ENCODE data around the gene SYCE3.

Gene SYCE3

DNA sequence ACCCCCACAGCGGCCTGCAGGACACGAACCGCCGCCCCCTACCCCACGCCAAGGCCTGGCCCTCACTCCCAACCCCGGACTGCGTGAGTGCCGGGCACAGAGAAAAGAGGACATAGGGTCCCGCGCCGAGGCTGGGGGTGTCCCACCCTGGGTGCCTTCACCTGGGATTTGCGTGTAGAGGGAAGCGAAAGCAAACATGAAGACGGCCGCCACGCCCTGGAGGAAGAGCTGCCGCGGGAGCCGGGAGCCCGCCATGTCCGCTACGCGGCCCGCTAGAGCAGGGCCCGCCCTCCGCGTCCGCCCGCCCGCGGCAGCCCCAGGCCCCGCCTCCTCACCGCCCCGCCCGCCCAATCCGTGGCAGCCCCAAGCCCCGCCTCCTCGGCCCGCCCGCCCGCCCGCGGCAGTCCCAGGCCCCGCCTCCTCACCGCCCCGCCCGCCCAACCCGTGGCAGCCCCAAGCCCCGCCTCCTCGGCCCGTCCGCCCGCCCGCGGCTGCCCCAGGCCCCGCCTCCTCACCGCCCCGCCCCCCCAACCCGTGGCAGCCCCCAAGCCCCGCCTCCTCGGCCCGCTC, 55.2 kb downstream of the SYCE3 start, which contains the start of gene LMF2 (continued):
- TF ChIP-seq ZFP3 (tag by site-specific recombination; IDR thresholded peaks at IDR 0.05; ENCODE audit: low read depth) = no peak
- TF ChIP-seq, protein P1, sequence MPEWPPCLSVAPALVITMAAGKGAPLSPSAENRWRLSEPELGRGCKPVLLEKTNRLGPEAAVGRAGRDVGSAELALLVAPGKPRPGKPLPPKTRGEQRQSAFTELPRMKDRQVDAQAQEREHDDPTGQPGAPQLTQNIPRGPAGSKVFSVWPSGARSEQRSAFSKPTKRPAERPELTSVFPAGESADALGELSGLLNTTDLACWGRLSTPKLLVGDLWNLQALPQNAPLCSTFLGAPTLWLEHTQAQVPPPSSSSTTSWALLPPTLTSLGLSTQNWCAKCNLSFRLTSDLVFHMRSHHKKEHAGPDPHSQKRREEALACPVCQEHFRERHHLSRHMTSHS (tag by site-specific recombination; IDR thresholded peaks at IDR 0.05) = no peak
- no peak for TF ChIP-seq KLF10 (tag by site-specific recombination; IDR thresholded peaks at IDR 0.05)
- TF ChIP-seq, protein P2, sequence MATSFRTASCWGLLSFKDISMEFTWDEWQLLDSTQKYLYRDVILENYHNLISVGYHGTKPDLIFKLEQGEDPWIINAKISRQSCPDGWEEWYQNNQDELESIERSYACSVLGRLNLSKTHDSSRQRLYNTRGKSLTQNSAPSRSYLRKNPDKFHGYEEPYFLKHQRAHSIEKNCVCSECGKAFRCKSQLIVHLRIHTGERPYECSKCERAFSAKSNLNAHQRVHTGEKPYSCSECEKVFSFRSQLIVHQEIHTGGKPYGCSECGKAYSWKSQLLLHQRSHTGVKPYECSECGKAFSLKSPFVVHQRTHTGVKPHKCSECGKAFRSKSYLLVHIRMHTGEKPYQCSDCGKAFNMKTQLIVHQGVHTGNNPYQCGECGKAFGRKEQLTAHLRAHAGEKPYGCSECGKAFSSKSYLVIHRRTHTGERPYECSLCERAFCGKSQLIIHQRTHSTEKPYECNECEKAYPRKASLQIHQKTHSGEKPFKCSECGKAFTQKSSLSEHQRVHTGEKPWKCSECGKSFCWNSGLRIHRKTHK (tag by site-specific recombination; IDR thresholded peaks at IDR 0.05) = no peak
- TF ChIP-seq HOXA7 (CRISPR knock-in tag; IDR thresholded peaks at IDR 0.05; ENCODE audit: borderline replicate concordance) = no peak
- peak; percentile 53 for TF ChIP-seq PATZ1 (tag by site-specific recombination; IDR thresholded peaks at IDR 0.05)
- no peak for TF ChIP-seq ZNF211 (tag by site-specific recombination; IDR thresholded peaks at IDR 0.05; ENCODE audit: low read depth)
- TF ChIP-seq ZNF350 (tag by site-specific recombination; IDR thresholded peaks at IDR 0.05) = no peak
- TF ChIP-seq ZNF837 (tag by site-specific recombination; IDR thresholded peaks at IDR 0.05) = no peak
- TF ChIP-seq, protein P3, sequence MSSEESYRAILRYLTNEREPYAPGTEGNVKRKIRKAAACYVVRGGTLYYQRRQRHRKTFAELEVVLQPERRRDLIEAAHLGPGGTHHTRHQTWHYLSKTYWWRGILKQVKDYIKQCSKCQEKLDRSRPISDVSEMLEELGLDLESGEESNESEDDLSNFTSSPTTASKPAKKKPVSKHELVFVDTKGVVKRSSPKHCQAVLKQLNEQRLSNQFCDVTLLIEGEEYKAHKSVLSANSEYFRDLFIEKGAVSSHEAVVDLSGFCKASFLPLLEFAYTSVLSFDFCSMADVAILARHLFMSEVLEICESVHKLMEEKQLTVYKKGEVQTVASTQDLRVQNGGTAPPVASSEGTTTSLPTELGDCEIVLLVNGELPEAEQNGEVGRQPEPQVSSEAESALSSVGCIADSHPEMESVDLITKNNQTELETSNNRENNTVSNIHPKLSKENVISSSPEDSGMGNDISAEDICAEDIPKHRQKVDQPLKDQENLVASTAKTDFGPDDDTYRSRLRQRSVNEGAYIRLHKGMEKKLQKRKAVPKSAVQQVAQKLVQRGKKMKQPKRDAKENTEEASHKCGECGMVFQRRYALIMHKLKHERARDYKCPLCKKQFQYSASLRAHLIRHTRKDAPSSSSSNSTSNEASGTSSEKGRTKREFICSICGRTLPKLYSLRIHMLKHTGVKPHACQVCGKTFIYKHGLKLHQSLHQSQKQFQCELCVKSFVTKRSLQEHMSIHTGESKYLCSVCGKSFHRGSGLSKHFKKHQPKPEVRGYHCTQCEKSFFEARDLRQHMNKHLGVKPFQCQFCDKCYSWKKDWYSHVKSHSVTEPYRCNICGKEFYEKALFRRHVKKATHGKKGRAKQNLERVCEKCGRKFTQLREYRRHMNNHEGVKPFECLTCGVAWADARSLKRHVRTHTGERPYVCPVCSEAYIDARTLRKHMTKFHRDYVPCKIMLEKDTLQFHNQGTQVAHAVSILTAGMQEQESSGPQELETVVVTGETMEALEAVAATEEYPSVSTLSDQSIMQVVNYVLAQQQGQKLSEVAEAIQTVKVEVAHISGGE (tag by site-specific recombination; conservative IDR thresholded peaks at IDR 0.05; ENCODE audit: low read depth) = no peak
- TF ChIP-seq, protein P4, sequence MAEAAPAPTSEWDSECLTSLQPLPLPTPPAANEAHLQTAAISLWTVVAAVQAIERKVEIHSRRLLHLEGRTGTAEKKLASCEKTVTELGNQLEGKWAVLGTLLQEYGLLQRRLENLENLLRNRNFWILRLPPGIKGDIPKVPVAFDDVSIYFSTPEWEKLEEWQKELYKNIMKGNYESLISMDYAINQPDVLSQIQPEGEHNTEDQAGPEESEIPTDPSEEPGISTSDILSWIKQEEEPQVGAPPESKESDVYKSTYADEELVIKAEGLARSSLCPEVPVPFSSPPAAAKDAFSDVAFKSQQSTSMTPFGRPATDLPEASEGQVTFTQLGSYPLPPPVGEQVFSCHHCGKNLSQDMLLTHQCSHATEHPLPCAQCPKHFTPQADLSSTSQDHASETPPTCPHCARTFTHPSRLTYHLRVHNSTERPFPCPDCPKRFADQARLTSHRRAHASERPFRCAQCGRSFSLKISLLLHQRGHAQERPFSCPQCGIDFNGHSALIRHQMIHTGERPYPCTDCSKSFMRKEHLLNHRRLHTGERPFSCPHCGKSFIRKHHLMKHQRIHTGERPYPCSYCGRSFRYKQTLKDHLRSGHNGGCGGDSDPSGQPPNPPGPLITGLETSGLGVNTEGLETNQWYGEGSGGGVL (tag by site-specific recombination; IDR thresholded peaks at IDR 0.05) = peak; percentile 27
- no peak for TF ChIP-seq ZNF654 (tag by site-specific recombination; IDR thresholded peaks at IDR 0.05; ENCODE audit: low read depth)
- TF ChIP-seq OSR2 (tag by site-specific recombination; IDR thresholded peaks at IDR 0.05) = no peak
- TF ChIP-seq ZBTB17 (tag by site-specific recombination; IDR thresholded peaks at IDR 0.05) = no peak
- TF ChIP-seq WT1 (tag by site-specific recombination; IDR thresholded peaks at IDR 0.05) = no peak
- no peak for TF ChIP-seq ZNF426 (tag by site-specific recombination; IDR thresholded peaks at IDR 0.05)
- no peak for TF ChIP-seq ZNF146 (tag by site-specific recombination; IDR thresholded peaks at IDR 0.05)
- no peak for TF ChIP-seq ZNF202 (tag by site-specific recombination; IDR thresholded peaks at IDR 0.05; ENCODE audit: borderline replicate concordance)
- TF ChIP-seq ZSCAN30 (tag by site-specific recombination; IDR thresholded peaks at IDR 0.05) = 0 out of 2 replicates have a peak, but pooled peaks have one; percentile 32
- no peak for TF ChIP-seq ZNF174 (tag by site-specific recombination; IDR thresholded peaks at IDR 0.05)
- TF ChIP-seq HOXC10 (CRISPR knock-in tag; IDR thresholded peaks at IDR 0.05) = peak; percentile 81; the same call in 1 of the 2 replicates
- no peak for TF ChIP-seq ZNF544 (tag by site-specific recombination; IDR thresholded peaks at IDR 0.05)
- no peak for TF ChIP-seq ZNF558 (tag by site-specific recombination; IDR thresholded peaks at IDR 0.05)
- no peak for TF ChIP-seq ZNF596 (tag by site-specific recombination; IDR thresholded peaks at IDR 0.05)
- TF ChIP-seq PRDM4 (tag by site-specific recombination; IDR thresholded peaks at IDR 0.05) = no peak
- peak; percentile 73 for TF ChIP-seq YY1 (tag by site-specific recombination; IDR thresholded peaks at IDR 0.05)
- TF ChIP-seq ZNF548 (tag by site-specific recombination; IDR thresholded peaks at IDR 0.05) = no peak
- no peak for TF ChIP-seq ZFP41 (tag by site-specific recombination; IDR thresholded peaks at IDR 0.05; ENCODE audit: borderline replicate concordance)
